HUES48 (cell line): ENCODE measurements around the gene MMP15.

Source experiments
- H3K27ac ChIP-seq: one replicate; pipeline ENCODE4 v1.7.0; 2013; ENCODE audit warnings: low read depth, low read length, inconsistent platforms
- H3K27me3 ChIP-seq: 2 replicates; pipeline ENCODE4 v1.6.1; 2013; ENCODE audit warnings: mild to moderate bottlenecking, low read length; ENCODE audit not compliant: control insufficient read depth, insufficient read depth
- H3K36me3 ChIP-seq: 2 replicates; pipeline ENCODE4 v1.6.1; 2013; ENCODE audit warnings: low read length; ENCODE audit not compliant: control insufficient read depth, insufficient read depth
- H3K4me1 ChIP-seq: 2 replicates; pipeline ENCODE4 v1.6.1; 2013; ENCODE audit warnings: mild to moderate bottlenecking, low read length; ENCODE audit not compliant: control insufficient read depth, insufficient read depth
- H3K4me3 ChIP-seq: 2 replicates; pipeline ENCODE4 v1.5.1; 2013; ENCODE audit warnings: mild to moderate bottlenecking, low read depth, low read length
- H3K9ac ChIP-seq: 2 replicates; pipeline ENCODE4 v1.6.1; 2013; ENCODE audit warnings: mild to moderate bottlenecking, low read depth, low read length, moderate library complexity
- H3K9me3 ChIP-seq: 2 replicates; pipeline ENCODE4 v1.6.1; 2013; ENCODE audit warnings: low read length; ENCODE audit not compliant: control insufficient read depth, insufficient read depth

Gene MMP15

GRCh38 chr16:58030136-58030840 lies 4.7 kb downstream of the MMP15 start:
- no peaks in the 10 kb centered on the region for H3K9me3 ChIP-seq
- no peak overlapping the region for H3K4me3 ChIP-seq
- H3K4me1 ChIP-seq = peaks cover 14% of the 10 kb centered on the region
- no peaks in the 10 kb centered on the region for H3K36me3 ChIP-seq
- H3K27ac ChIP-seq = no peak overlapping the region
- no peaks in the 10 kb centered on the region for H3K27me3 ChIP-seq
- H3K9ac ChIP-seq = no peak overlapping the region

GRCh38 chr16:58031016-58031800 lies 5.7 kb downstream of the MMP15 start:
- Histone ChIP-seq H3K36me3 (no peaks in the 10 kb centered on the region), H3K9ac (no peak overlapping the region), H3K4me1 (peaks cover 14% of the 10 kb centered on the region), H3K27ac (no peak overlapping the region), H3K9me3 (no peaks in the 10 kb centered on the region), H3K4me3 (no peak overlapping the region), H3K27me3 (no peaks in the 10 kb centered on the region)

- Histone ChIP-seq H3K4me1 (peaks cover 13% of the 10 kb centered on the region), H3K27me3 (no peaks in the 10 kb centered on the region), H3K9me3 (no peaks in the 10 kb centered on the region), H3K9ac (no peak overlapping the region), H3K4me3 (no peak overlapping the region), H3K27ac (no peak overlapping the region), H3K36me3 (peaks cover 8% of the 10 kb centered on the region)
Measured at GRCh38 chr16:58032710-58033293, 7.2 kb downstream of the MMP15 start.

GRCh38 chr16:58034128-58034685 lies 8.7 kb downstream of the MMP15 start:
- Histone ChIP-seq H3K36me3 (peaks cover 20% of the 10 kb centered on the region), H3K4me1 (no peaks in the 10 kb centered on the region), H3K27ac (no peak overlapping the region), H3K4me3 (no peak overlapping the region), H3K27me3 (no peaks in the 10 kb centered on the region), H3K9me3 (no peaks in the 10 kb centered on the region), H3K9ac (no peak overlapping the region)

GRCh38 chr16:58034774-58035173 lies 9.2 kb downstream of the MMP15 start:
- Histone ChIP-seq H3K27me3 (no peaks in the 10 kb centered on the region), H3K9me3 (no peaks in the 10 kb centered on the region), H3K27ac (no peak overlapping the region), H3K36me3 (peaks cover 26% of the 10 kb centered on the region), H3K4me1 (no peaks in the 10 kb centered on the region), H3K4me3 (no peak overlapping the region), H3K9ac (no peak overlapping the region)

- Histone ChIP-seq H3K4me1 (no peaks in the 10 kb centered on the region), H3K4me3 (no peak overlapping the region), H3K9me3 (no peaks in the 10 kb centered on the region), H3K9ac (no peak overlapping the region), H3K27me3 (no peaks in the 10 kb centered on the region), H3K36me3 (peaks cover 34% of the 10 kb centered on the region), H3K27ac (no peak overlapping the region)
Measured at GRCh38 chr16:58035356-58036170, 10.0 kb downstream of the MMP15 start.

- Histone ChIP-seq H3K9ac (no peak overlapping the region), H3K27me3 (no peaks in the 10 kb centered on the region), H3K9me3 (no peaks in the 10 kb centered on the region), H3K36me3 (peaks cover 47% of the 10 kb centered on the region), H3K4me1 (no peaks in the 10 kb centered on the region), H3K4me3 (no peak overlapping the region), H3K27ac (no peak overlapping the region)
Measured at GRCh38 chr16:58036943-58037342, 11.4 kb downstream of the MMP15 start.

GRCh38 chr16:58037365-58038057 lies 12.0 kb downstream of the MMP15 start:
- Histone ChIP-seq H3K4me1 (no peaks in the 10 kb centered on the region), H3K9ac (no peak overlapping the region), H3K27me3 (no peaks in the 10 kb centered on the region), H3K9me3 (no peaks in the 10 kb centered on the region), H3K36me3 (peaks cover 52% of the 10 kb centered on the region), H3K4me3 (no peak overlapping the region), H3K27ac (no peak overlapping the region)

- peaks cover 60% of the 10 kb centered on the region for H3K36me3 ChIP-seq
- no peaks in the 10 kb centered on the region for H3K4me1 ChIP-seq
- no peaks in the 10 kb centered on the region for H3K9me3 ChIP-seq
- no peaks in the 10 kb centered on the region for H3K27me3 ChIP-seq
- no peak overlapping the region for H3K27ac ChIP-seq
- H3K9ac ChIP-seq = no peak overlapping the region
- H3K4me3 ChIP-seq = no peak overlapping the region
Measured at GRCh38 chr16:58038219-58038641, 12.7 kb downstream of the MMP15 start.

- Histone ChIP-seq H3K9ac (no peak overlapping the region), H3K4me1 (no peaks in the 10 kb centered on the region), H3K36me3 (peaks cover 75% of the 10 kb centered on the region), H3K27ac (no peak overlapping the region), H3K4me3 (no peak overlapping the region), H3K27me3 (no peaks in the 10 kb centered on the region), H3K9me3 (no peaks in the 10 kb centered on the region)
Measured at GRCh38 chr16:58039829-58040495, 14.4 kb downstream of the MMP15 start.
